T-helper 1 cell treated with Interleukin-12 subunit alpha and Interleukin-12 subunit beta and Interleukin-4 antibody, amounts not matched to agents 30 μg/mL and 1 μg/mL, for 36 hours (primary cell): ENCODE data around the gene CYP2A13.
"Not testable (repeated sequence)": the region's sequence is repeated elsewhere in the genome, so short reads cannot be mapped to it uniquely, and the experiment has no call there.

ENCODE experiments used
- H3K27ac Mint-ChIP-seq: one replicate; pipeline ENCODE4 v1.8.0; 2021; ENCODE audit warnings: mild to moderate bottlenecking, mixed read lengths
- H3K27me3 Mint-ChIP-seq: one replicate; pipeline ENCODE4 v1.8.0; 2021; ENCODE audit warnings: low read depth, mixed read lengths
- H3K36me3 Mint-ChIP-seq: one replicate; pipeline ENCODE4 v1.8.0; 2021; ENCODE audit warnings: low read depth, mixed read lengths
- H3K4me1 Mint-ChIP-seq: one replicate; pipeline ENCODE4 v1.8.0; 2021; ENCODE audit warnings: low read depth, mixed read lengths
- H3K4me3 Mint-ChIP-seq: one replicate; pipeline ENCODE4 v1.8.0; 2021; ENCODE audit warnings: mild to moderate bottlenecking, moderate library complexity, mixed read lengths
- H3K9me3 Mint-ChIP-seq: one replicate; pipeline ENCODE4 v1.8.0; 2021; ENCODE audit warnings: mixed read lengths

The CYP2A13 gene

DNA sequence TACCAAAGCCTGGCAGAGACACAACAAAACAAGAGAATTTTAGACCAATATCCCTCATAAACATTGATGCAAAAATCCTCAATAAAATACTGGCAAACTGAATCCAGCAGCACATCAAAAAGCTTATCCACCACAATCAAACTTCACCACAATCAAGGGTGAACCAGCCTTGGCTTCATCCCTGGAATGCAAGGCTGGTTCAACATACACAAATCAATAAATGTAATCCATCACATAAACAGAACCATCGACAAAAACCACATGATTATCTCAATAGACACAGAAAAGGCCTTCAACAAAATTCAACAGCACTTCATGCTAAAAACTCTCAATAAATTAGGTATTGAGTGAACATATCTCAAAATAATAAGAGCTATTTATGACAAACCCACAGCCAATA, 14.0 kb downstream of the CYP2A13 start:
- not testable (repeated sequence) for H3K4me1 Mint-ChIP-seq

DNA sequence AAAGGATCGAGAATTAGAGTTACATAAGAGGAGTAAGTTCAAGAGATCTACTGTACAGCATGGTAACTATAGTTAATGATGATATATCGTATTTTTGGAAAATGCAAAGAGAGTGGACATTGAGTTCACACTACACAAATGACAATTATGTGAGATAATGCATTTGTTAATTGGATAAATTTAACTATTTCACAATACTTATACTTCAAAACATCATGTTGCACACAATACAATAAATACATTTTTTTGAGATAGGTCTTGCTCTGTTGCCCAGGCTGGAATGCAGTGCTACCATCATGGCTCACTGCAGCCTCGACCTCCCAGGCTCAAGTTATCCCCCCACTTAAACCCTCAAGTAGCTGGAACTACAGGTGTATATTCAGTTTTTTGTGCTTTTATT, 17.9 kb downstream of the CYP2A13 start:
- Mint-ChIP-seq H3K4me3 (no peak overlapping the region), H3K9me3 (peaks cover 22% of the 10 kb centered on the region), H3K27ac (no peak overlapping the region), H3K27me3 (peaks cover 10% of the 10 kb centered on the region), H3K36me3 (no peaks in the 10 kb centered on the region), H3K4me1 (no peaks in the 10 kb centered on the region)

More for the DNA sequence above, 14.0 kb downstream of the CYP2A13 start:
- H3K4me3 Mint-ChIP-seq, H3K36me3 Mint-ChIP-seq, H3K27ac Mint-ChIP-seq: not testable (repeated sequence)
- Mint-ChIP-seq H3K27me3 (peaks cover 24% of the 10 kb centered on the region), H3K9me3 (peaks cover 23% of the 10 kb centered on the region)

DNA sequence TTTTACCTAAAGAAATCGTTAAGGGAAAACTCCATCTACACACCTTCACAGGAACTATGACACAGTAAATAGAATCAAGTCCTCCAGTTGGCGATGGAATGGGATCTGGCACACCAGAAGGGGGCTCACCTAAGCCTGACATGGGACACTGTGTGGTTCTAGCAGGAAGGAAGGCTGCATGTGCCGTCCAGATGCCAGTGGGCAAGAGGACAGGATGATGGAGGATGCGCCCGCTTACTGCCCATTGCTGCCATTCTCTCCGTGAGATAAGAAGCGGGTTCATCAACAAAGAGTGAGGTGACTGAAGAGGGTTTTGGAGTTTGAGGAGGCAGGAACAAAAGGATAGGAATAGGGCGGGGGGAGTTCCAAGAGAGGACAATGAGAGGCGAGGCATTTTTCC, 23.0 kb downstream of the CYP2A13 start:
- Mint-ChIP-seq H3K27me3 (peaks cover 8% of the 10 kb centered on the region), H3K4me3 (no peak overlapping the region), H3K4me1 (no peaks in the 10 kb centered on the region), H3K36me3 (no peaks in the 10 kb centered on the region), H3K9me3 (no peaks in the 10 kb centered on the region), H3K27ac (no peak overlapping the region)

DNA sequence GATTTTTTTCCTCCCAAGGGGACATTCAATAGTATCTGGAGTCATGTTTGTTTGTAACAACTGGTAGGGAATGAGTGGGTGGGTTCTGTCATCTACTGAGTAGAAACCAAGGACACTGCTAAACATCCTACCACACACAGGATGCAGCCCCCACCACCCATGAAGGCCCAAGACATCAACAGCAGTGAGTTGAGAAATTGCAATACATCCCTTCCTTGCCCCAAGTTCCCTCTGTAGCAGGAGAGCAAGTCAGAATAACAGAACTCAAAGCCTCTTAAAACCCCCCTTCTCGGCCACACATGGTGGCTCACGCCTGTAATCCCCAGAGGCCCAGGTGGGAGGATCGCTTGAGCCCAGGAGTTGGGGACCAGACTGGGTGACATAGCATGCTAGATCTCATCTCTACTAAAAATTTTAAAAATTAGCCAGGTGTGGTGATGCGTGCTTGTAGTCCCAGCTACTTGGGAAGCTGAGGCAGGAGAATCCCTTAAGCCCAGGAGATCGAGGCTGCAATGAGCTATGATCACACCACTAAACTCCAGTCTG, 23.6 kb downstream of the CYP2A13 start:
- Mint-ChIP-seq H3K9me3 (no peaks in the 10 kb centered on the region), H3K4me1 (no peaks in the 10 kb centered on the region), H3K27me3 (peaks cover 8% of the 10 kb centered on the region), H3K27ac (no peak overlapping the region), H3K4me3 (no peak overlapping the region), H3K36me3 (no peaks in the 10 kb centered on the region)

DNA sequence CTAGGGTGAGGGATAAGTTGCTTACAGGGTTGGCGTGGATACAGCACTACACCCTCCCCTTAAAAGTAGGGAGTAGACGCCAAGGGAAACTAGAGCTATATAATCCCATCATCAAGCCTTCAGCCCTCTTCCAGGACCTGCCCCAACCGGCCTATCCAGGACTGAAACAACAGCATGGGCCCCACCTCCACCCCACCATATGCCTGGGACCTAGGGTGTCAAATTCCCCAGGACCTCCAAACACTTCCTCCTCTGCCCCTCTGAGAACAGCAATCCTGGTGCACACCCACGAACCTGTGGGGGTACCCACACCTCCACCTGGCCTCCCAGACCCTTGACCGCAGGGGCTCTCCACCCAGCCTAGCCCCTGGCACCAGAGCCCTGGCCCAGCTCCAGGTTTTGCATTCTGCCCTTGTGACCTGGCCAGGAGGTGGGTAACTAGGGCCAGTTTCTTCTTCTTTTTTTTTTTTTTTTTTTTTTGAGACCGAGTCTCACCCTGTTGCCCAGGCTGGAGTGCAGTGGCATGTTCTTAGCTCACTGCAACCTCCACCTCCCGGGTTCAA, 24.6 kb downstream of the CYP2A13 start:
- H3K27ac Mint-ChIP-seq = no peak overlapping the region
- H3K27me3 Mint-ChIP-seq = peaks cover 13% of the 10 kb centered on the region
- H3K36me3 Mint-ChIP-seq = no peaks in the 10 kb centered on the region
- H3K4me1 Mint-ChIP-seq = no peaks in the 10 kb centered on the region
- no peak overlapping the region for H3K4me3 Mint-ChIP-seq
- no peaks in the 10 kb centered on the region for H3K9me3 Mint-ChIP-seq

DNA sequence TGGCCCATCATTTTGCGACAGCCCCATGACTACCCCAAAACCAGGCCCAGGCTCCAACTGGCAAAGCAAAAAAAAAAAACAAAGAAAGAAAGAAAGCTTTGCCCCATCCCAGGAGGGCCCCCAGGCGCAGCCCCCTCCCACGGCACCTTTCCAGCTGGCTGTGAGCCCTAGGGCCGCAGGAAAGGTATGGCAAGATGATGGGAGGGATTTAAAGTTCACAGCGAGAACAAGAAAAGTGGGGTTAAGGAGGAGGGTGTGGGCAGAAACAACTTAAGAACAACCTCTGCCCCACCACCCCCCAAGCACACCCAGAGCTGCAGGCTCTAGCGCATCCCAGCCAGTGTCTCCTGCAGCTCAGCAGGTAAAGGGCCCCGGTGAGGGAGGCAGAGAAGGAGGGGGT, 25.9 kb downstream of the CYP2A13 start, which contains the start of gene CYP2F1:
Gene CYP2F1, plus strand, starts transcription at position 301 of the 400 bp plus-strand sequence. CDS start 1,757 bp downstream, outside the sequence.
- H3K4me1 Mint-ChIP-seq = no peaks in the 10 kb centered on the region
- H3K36me3 Mint-ChIP-seq = no peaks in the 10 kb centered on the region
- no peaks in the 10 kb centered on the region for H3K9me3 Mint-ChIP-seq
- H3K27me3 Mint-ChIP-seq = peaks cover 23% of the 10 kb centered on the region
- no peak within 1 kb of the TSS for H3K27ac Mint-ChIP-seq
- H3K4me3 Mint-ChIP-seq = no peak within 1 kb of the TSS

DNA sequence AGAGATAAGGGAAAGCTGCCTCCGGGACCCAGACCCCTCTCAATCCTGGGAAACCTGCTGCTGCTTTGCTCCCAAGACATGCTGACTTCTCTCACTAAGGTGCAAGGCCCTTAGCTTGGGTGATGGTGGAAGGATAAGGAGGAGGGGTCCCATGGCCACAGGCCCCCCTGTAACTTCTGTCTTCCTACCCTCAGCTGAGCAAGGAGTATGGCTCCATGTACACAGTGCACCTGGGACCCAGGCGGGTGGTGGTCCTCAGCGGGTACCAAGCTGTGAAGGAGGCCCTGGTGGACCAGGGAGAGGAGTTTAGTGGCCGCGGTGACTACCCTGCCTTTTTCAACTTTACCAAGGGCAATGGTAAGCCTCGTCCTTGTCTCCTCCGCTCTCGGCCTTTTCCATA, 28.0 kb downstream of the CYP2A13 start:
- Mint-ChIP-seq H3K4me1 (peaks cover 11% of the 10 kb centered on the region), H3K27me3 (peaks cover 31% of the 10 kb centered on the region), H3K4me3 (no peak overlapping the region), H3K9me3 (peaks cover 5% of the 10 kb centered on the region), H3K36me3 (no peaks in the 10 kb centered on the region), H3K27ac (no peak overlapping the region)

DNA sequence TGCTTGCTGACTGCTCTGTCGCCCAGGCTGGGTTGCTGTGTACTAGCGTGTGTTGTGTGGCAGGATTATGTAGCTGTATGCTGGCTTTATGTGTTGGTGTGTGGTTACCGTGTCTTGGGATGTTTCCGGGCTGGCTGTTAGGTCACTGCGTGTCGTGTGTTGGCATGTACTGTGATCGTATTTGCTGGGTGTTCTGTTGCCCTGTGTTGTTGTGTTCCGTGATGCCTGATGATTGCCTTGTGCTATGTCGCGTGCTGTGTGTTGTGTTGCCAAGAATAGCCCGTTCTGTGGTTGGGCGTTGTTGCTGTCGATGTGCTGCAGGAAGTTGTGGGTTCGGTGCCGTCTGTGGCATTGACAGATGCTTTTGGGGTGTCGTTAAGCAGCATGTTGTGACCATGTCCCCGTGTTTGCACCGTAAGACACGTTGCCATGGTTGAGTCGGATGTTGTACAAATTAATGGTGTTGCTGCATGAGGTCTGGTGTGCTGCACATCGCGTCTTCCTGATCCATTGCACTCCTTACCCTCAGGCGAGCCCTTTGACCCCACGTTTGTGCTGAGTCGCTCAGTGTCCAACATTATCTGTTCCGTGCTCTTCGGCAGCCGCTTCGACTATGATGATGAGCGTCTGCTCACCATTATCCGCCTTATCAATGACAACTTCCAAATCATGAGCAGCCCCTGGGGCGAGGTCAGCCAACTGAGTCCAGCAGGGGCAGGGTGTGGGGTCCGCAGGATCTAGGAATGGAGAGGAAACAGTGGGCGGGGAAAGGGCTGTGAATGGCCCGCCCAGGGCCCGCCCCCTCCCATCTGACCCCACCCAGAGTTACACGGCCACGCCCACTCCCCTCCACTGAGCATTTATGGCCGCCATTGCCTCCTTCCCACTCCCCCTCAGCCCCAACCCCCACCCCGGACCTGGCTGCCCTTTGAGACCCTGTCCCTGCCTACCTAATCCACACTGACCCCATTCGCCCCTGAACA, 33.0 kb downstream of the CYP2A13 start:
- Mint-ChIP-seq H3K27me3 (peaks cover 22% of the 10 kb centered on the region), H3K4me3 (peak overlapping the region; percentile 43), H3K4me1 (peaks cover 16% of the 10 kb centered on the region), H3K27ac (peak overlapping the region; percentile 73)
- H3K9me3 Mint-ChIP-seq, H3K36me3 Mint-ChIP-seq: not testable (repeated sequence)

DNA sequence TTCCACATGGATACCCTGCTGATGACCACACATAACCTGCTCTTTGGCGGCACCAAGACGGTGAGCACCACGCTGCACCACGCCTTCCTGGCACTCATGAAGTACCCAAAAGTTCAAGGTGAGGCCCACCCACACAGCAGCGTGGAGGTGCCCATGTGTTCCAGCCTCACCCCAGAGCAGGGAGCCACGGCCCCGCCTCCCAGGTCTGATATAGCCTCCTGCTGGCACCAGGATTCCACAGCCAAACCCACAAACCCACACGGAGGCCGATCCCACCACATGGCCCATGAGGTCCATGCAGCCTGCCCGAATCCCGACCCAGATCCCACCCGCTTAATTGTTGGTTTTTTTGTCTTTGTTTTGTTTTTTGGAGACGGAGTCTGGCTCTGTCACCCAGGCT, 34.6 kb downstream of the CYP2A13 start:
- peak overlapping the region; percentile 21 for H3K27ac Mint-ChIP-seq
- peaks cover 26% of the 10 kb centered on the region for H3K4me1 Mint-ChIP-seq

DNA sequence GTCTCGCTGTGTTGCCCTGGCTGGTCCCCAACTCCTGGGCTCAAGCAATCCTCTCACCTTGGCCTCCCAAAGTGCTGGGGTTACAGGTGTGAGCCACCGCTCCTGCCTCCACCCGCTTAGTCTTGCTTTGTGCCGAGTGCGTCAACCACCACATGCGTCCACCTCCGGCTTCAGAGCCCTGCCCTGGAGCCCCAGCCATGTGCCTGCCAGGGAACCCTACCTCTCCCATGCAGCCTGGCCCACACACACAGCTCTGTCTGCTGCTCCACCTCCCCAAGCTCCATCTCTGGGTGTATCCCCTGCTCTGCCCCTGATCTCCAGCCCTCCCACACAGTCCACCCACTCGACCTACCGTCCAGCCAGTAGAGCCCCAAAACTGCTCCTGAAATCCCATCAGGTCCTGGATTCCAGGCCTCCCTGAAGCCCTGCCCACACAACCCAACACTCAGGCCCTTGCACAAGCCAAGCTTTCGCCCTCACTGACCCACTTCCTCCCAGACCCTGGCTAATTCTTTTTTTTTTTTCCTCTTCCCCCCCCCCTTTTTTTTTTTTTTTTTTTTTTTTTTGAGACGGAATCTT, 35.6 kb downstream of the CYP2A13 start:
- peaks cover 33% of the 10 kb centered on the region for H3K4me1 Mint-ChIP-seq
- peak overlapping the region; percentile 31 for H3K27ac Mint-ChIP-seq
- no peaks in the 10 kb centered on the region for H3K36me3 Mint-ChIP-seq
- H3K9me3 Mint-ChIP-seq = peaks cover 6% of the 10 kb centered on the region
- H3K4me3 Mint-ChIP-seq = no peak overlapping the region
- peaks cover 15% of the 10 kb centered on the region for H3K27me3 Mint-ChIP-seq

More for the DNA sequence above, 34.6 kb downstream of the CYP2A13 start:
- H3K27me3 Mint-ChIP-seq = peaks cover 18% of the 10 kb centered on the region
- not testable (repeated sequence) for H3K36me3 Mint-ChIP-seq, H3K9me3 Mint-ChIP-seq, H3K4me3 Mint-ChIP-seq

DNA sequence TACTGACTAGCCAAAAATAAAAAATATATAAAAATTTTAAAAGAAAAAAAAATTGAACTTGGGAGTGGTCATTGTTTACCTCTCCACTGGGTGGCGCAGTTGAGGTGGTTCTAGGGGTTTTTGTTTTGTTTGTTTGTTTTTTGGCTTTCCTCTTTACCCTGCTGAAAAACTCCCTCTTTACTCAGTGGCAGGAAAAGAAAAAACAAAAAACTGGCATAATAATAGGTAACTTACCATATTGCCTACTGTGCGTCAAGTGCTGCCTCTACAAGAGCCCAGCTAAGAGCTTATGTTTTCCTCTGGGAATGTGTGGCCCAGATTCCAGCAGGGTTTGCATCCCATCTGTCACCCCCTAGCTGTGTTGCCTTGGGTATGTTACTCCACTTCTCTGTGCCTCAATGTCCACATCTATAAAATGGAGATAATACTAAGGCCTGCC, 38.5 kb downstream of the CYP2A13 start:
- H3K9me3 Mint-ChIP-seq, H3K27ac Mint-ChIP-seq, H3K4me3 Mint-ChIP-seq, H3K36me3 Mint-ChIP-seq: not testable (repeated sequence)
- peaks cover 21% of the 10 kb centered on the region for H3K4me1 Mint-ChIP-seq
- H3K27me3 Mint-ChIP-seq = peaks cover 32% of the 10 kb centered on the region

DNA sequence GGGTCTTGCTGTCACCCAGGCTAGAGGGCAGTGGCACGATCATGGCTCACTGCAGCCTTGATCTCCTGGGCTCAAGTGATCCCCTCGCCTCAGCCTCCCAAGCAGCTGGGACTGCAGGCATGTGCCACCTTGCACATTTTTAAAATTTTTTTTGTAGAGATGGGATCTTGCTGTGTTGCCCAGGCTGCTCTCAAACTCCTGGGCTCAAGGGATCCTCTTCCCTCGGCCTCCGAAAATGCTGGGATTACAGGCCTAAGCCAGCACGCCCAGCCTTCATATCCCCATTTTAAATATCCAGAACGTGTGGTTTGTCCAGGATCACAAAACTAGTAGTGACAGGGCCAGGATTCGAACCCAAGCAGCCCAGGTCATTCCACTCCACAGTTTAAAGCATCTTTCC, 39.1 kb downstream of the CYP2A13 start:
- Mint-ChIP-seq H3K4me1 (peaks cover 18% of the 10 kb centered on the region), H3K27me3 (peaks cover 33% of the 10 kb centered on the region), H3K4me3 (peak overlapping the region; percentile 42)
- not testable (repeated sequence) for H3K9me3 Mint-ChIP-seq, H3K27ac Mint-ChIP-seq, H3K36me3 Mint-ChIP-seq

DNA sequence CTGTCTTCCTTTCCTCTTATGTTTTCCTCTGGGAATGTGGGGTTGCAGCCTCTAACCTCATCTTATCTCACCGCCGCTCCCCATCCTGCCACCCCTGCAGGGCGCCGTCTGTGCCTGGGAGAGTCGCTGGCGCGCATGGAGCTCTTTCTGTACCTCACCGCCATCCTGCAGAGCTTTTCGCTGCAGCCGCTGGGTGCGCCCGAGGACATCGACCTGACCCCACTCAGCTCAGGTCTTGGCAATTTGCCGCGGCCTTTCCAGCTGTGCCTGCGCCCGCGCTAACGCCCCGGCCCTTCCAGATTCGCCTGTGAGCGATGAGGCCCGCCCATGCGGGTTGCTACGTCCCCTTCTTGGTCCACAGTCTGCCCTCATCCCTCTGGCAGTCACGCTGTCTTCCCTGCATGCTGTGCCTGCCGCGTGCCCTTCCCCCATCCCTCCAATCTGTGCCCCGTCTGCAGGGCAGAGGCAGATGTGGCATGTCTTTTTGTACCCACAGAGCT, 39.6 kb downstream of the CYP2A13 start:
- peaks cover 37% of the 10 kb centered on the region for H3K27me3 Mint-ChIP-seq
- not testable (repeated sequence) for H3K36me3 Mint-ChIP-seq, H3K9me3 Mint-ChIP-seq
- peak overlapping the region; percentile 52 for H3K27ac Mint-ChIP-seq
- peaks cover 17% of the 10 kb centered on the region for H3K4me1 Mint-ChIP-seq
- peak overlapping the region; percentile 42 for H3K4me3 Mint-ChIP-seq

DNA sequence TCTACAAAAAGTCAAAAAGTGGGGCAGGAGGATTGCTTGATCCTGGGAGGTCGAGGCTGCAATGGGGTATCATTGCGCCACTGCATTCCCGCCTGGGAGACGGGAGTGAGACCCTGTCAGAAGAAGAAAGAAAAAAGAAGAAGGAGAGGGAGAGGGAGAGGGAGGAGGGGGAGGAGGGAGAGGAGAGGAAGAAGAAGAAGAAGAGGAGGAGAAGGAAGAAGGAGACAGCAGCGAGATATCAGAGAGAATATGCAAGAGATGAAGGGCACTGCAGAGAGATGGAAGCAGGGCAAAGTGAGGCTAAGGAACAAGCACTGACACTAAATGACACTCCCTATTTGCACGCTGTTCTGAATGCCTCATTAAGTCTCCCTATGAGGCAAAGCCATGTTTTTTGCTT, 40.4 kb downstream of the CYP2A13 start:
- Mint-ChIP-seq H3K4me3 (no peak overlapping the region), H3K9me3 (no peaks in the 10 kb centered on the region), H3K36me3 (no peaks in the 10 kb centered on the region), H3K27me3 (peaks cover 42% of the 10 kb centered on the region), H3K4me1 (peaks cover 17% of the 10 kb centered on the region), H3K27ac (no peak overlapping the region)
